A673 (cell line): Measurements from ENCODE around the gene SPIN1. TPM values are rescaled to one million over a fixed set of nuclear protein-coding genes. Genes with fewer than 3 reads are reported as not detected.
"Not testable (repeated sequence)": the region's sequence is repeated elsewhere in the genome, so short reads cannot be mapped to it uniquely, and the experiment has no call there.

ENCODE experiments used
- BruUV-seq: library from RNA; stranded (reverse); fragments of 400-500 nt; replicated peaks from 2 replicates; lab custom pipeline; 2021; lab: Mats Ljungman, UMichigan
- CTCF ChIA-PET: fragments of 300-600 bp; sonication (Branson Sonifier 250); formaldehyde crosslinking; loops from one replicate; lab custom pipeline; 2022; ENCODE audit warnings: antibody characterized with exemption; lab: Charles Lee
- POLR2A ChIA-PET: fragments of 300-600 bp; sonication (Branson Sonifier 250); formaldehyde crosslinking; loops from one replicate; lab custom pipeline; 2022; ENCODE audit warnings: antibody characterized with exemption; ENCODE audit not compliant: low non-redundant PET; lab: Charles Lee
- DNase-seq: peaks from one replicate; pipeline ENCODE4 v3.0.0-alpha.2; 2015; ENCODE audit warnings: low spot score
- H3K27ac ChIP-seq: fragments of 200-600 bp; sonication (generic); 2 replicates; pipeline ENCODE4 v1.5.1; 2016; ENCODE audit warnings: mixed run types, low read depth, mild to moderate bottlenecking, mixed read lengths, antibody characterized with exemption, low read length; ENCODE audit not compliant: poor library complexity, severe bottlenecking
- H3K27me3 ChIP-seq: fragments of 200-600 bp; sonication (generic); replicated peaks from 2 replicates; pipeline ENCODE4 v1.6.1; 2017; ENCODE audit warnings: mixed run types, low read depth, mild to moderate bottlenecking, mixed read lengths, antibody characterized with exemption, low read length; ENCODE audit not compliant: insufficient read depth, poor library complexity
- H3K36me3 ChIP-seq: fragments of 200-600 bp; sonication (generic); 2 replicates; pipeline ENCODE4 v1.6.1; 2016; ENCODE audit warnings: mixed run types, mild to moderate bottlenecking, mixed read lengths, antibody characterized with exemption, low read length; ENCODE audit not compliant: insufficient read depth, poor library complexity, severe bottlenecking
- H3K4me1 ChIP-seq: fragments of 200-600 bp; sonication (generic); 2 replicates; pipeline ENCODE4 v1.6.1; 2017; ENCODE audit warnings: mixed run types, mild to moderate bottlenecking, mixed read lengths, antibody characterized with exemption, low read length; ENCODE audit not compliant: insufficient read depth, poor library complexity, severe bottlenecking
- H3K4me3 ChIP-seq: fragments of 200-600 bp; sonication (generic); 2 replicates; pipeline ENCODE4 v1.5.1; 2016; ENCODE audit warnings: low read depth, mixed run types, mild to moderate bottlenecking, mixed read lengths, low read length; ENCODE audit not compliant: poor library complexity, severe bottlenecking
- H3K9me3 ChIP-seq: fragments of 200-600 bp; sonication (generic); 2 replicates; pipeline ENCODE4 v1.6.1; 2016; ENCODE audit warnings: mixed run types, low read depth, mild to moderate bottlenecking, mixed read lengths, antibody characterized with exemption, low read length; ENCODE audit not compliant: poor library complexity, severe bottlenecking
- CTCF ChIP-seq: fragments of 300-800, 200-600 bp; sonication (generic); conservative IDR thresholded peaks from 2 replicates; pipeline ENCODE4 v1.5.1; 2017; ENCODE audit warnings: low read depth, mild to moderate bottlenecking, antibody characterized with exemption, low read length, moderate library complexity, mixed read lengths
- EZH2 ChIP-seq: fragments of 200-600 bp; sonication (generic); IDR thresholded peaks from 2 replicates; pipeline ENCODE4 v1.6.1; 2017; ENCODE audit warnings: borderline replicate concordance, low read depth, mild to moderate bottlenecking, mixed read lengths, antibody characterized with exemption, low read length; ENCODE audit not compliant: poor library complexity, severe bottlenecking
- intact Hi-C: fragments of 100-400 bp; cut with micrococcal nuclease; formaldehyde crosslinking; loops from one replicate; pipeline ENCODE4 v1.10.0; 2022; ENCODE audit not compliant: unreplicated experiment
- total RNA-seq: library from RNA; stranded (reverse); gene quantifications from 2 replicates; pipeline ENCODE4 v1.2.3, GENCODE V29; 2021

Gene SPIN1
- total RNA-seq, 1 experiment from 2014 or later = 157 TPM

- no peaks in the 10 kb centered on the region for H3K27me3 ChIP-seq
- H3K4me3 ChIP-seq = no peak overlapping the region
- ChIA-PET POLR2A (no interaction called here), CTCF (no interaction called here)
- TF ChIP-seq EZH2 (no peak), CTCF (no peak)
- no peak overlapping the region for H3K27ac ChIP-seq
- DNase-seq = no peak
- H3K4me1 ChIP-seq = no peaks in the 10 kb centered on the region
- intact Hi-C loops = no loop called here
- BruUV-seq = no TSS peak
- no peaks in the 10 kb centered on the region for H3K9me3 ChIP-seq
- no peaks in the 10 kb centered on the region for H3K36me3 ChIP-seq
These were observed 8.9 kb upstream of the SPIN1 start for GRCh38 chr9:88379352-88379751.

GRCh38 chr9:88380118-88380517 is 8.1 kb upstream of the SPIN1 start:
- no TSS peak for BruUV-seq
- TF ChIP-seq EZH2 (no peak), CTCF (no peak)
- no peak overlapping the region for H3K27ac ChIP-seq
- H3K27me3 ChIP-seq = no peaks in the 10 kb centered on the region
- no peak overlapping the region for H3K4me3 ChIP-seq
- H3K4me1 ChIP-seq = no peaks in the 10 kb centered on the region
- POLR2A ChIA-PET = no interaction called here
- no peak for DNase-seq
- H3K9me3 ChIP-seq = no peaks in the 10 kb centered on the region
- no peaks in the 10 kb centered on the region for H3K36me3 ChIP-seq
- CTCF ChIA-PET = no interaction called here
- intact Hi-C loops = loop anchor here (10.0 kb wide), 1 partner anchor 195 kb away; no protein-coding TSS in a partner anchor

GRCh38 chr9:88381322-88381721 is 6.9 kb upstream of the SPIN1 start:
- H3K36me3 ChIP-seq, H3K27me3 ChIP-seq, H3K4me3 ChIP-seq, DNase-seq, H3K27ac ChIP-seq, H3K9me3 ChIP-seq, CTCF ChIA-PET, POLR2A ChIA-PET, H3K4me1 ChIP-seq, BruUV-seq: not testable (repeated sequence)
- intact Hi-C loops = loop anchor here (10.0 kb wide), 1 partner anchor 193 kb away; no protein-coding TSS in a partner anchor

GRCh38 chr9:88383176-88383575 is 5.1 kb upstream of the SPIN1 start:
- CTCF ChIA-PET = no interaction called here

GRCh38 chr9:88386137-88386536 is 2.1 kb upstream of the SPIN1 start:
- H3K9me3 ChIP-seq, H3K27me3 ChIP-seq, DNase-seq, H3K27ac ChIP-seq, H3K4me3 ChIP-seq, CTCF ChIA-PET, BruUV-seq, POLR2A ChIA-PET, H3K36me3 ChIP-seq: not testable (repeated sequence)
- intact Hi-C loops = loop anchor here (5.0 to 10.0 kb wide), 4 partner anchors 189 to 279 kb away; no protein-coding TSS in a partner anchor
- H3K4me1 ChIP-seq = peaks cover 15% of the 10 kb centered on the region

More at GRCh38 chr9:88383176-88383575, 5.1 kb upstream of the SPIN1 start:
- Histone ChIP-seq H3K36me3 (no peaks in the 10 kb centered on the region), H3K4me3 (no peak overlapping the region), H3K27ac (no peak overlapping the region), H3K9me3 (no peaks in the 10 kb centered on the region), H3K27me3 (no peaks in the 10 kb centered on the region), H3K4me1 (no peaks in the 10 kb centered on the region)
- intact Hi-C loops = loop anchor here (10.0 kb wide), 1 partner anchor 192 kb away; no protein-coding TSS in a partner anchor
- TF ChIP-seq CTCF (no peak), EZH2 (no peak)
- no TSS peak for BruUV-seq
- POLR2A ChIA-PET = no interaction called here
- DNase-seq = no peak
